Activated T-helper 2 cell treated with anti-CD3 and anti-CD28 coated beads, Interferon-gamma antibody, Interleukin-2, Interleukin-4, amounts not matched to agents 10 μg/mL and 5 μg/mL and 100 μg/mL, durations not matched to agents 14 hours and 24 hours and 36 hours (primary cell): ENCODE results near the gene DDX46. TPM values are rescaled to one million over a fixed set of nuclear protein-coding genes. Genes with fewer than 3 reads are reported as not detected.
"Not testable (repeated sequence)": the region's sequence is repeated elsewhere in the genome, so short reads cannot be mapped to it uniquely, and the experiment has no call there.

Experiments
- DNase-seq: peaks from one replicate; pipeline ENCODE4 v3.0.0; 2021; ENCODE audit warnings: low spot score
- H3K27ac Mint-ChIP-seq: one replicate; pipeline ENCODE4 v1.8.0; 2021; ENCODE audit warnings: mixed read lengths
- H3K27me3 Mint-ChIP-seq: one replicate; pipeline ENCODE4 v1.8.0; 2021; ENCODE audit warnings: low read depth, mixed read lengths
- H3K36me3 Mint-ChIP-seq: one replicate; pipeline ENCODE4 v1.8.0; 2021; ENCODE audit warnings: low read depth, mixed read lengths
- H3K4me1 Mint-ChIP-seq: one replicate; pipeline ENCODE4 v1.8.0; 2021; ENCODE audit warnings: low read depth, mixed read lengths
- H3K4me3 Mint-ChIP-seq: one replicate; pipeline ENCODE4 v1.8.0; 2021; ENCODE audit warnings: low read depth, mild to moderate bottlenecking, moderate library complexity, mixed read lengths
- H3K9me3 Mint-ChIP-seq: one replicate; pipeline ENCODE4 v1.8.0; 2021; ENCODE audit warnings: mixed read lengths
- intact Hi-C: fragments of 100-400 bp; cut with micrococcal nuclease; formaldehyde crosslinking; loops from one replicate; pipeline ENCODE4 v1.15.1; 2023
- total RNA-seq: library from RNA; stranded (reverse); gene quantifications from 2 replicates; pipeline ENCODE4 v1.2.3, GENCODE V29; 2022

Gene DDX46
- total RNA-seq, 1 donor from 2014 or later: 83.9 TPM

GRCh38 chr5:134749415-134749814 is 9.2 kb upstream of the DDX46 start:
- peaks cover 9% of the 10 kb centered on the region for H3K36me3 Mint-ChIP-seq

GRCh38 chr5:134758176-134758503 is 439 bp upstream of the DDX46 start:
- DNase-seq: no peak
- intact Hi-C loops: loop anchor here (1.0 to 5.0 kb wide), 5 partner anchors 20 to 581 kb away; partner anchors contain the start of genes CAMLG, CDKN2AIPNL, PCBD2 and SKP1
- no peaks in the 10 kb centered on the region for H3K27me3 Mint-ChIP-seq

More at GRCh38 chr5:134749415-134749814, 9.2 kb upstream of the DDX46 start:
- intact Hi-C loops: no loop called here
- H3K27me3 Mint-ChIP-seq: no peaks in the 10 kb centered on the region
- no peak overlapping the region for H3K4me3 Mint-ChIP-seq
- DNase-seq: no peak
- H3K27ac Mint-ChIP-seq: no peak overlapping the region
- no peaks in the 10 kb centered on the region for H3K4me1 Mint-ChIP-seq
- H3K9me3 Mint-ChIP-seq: no peaks in the 10 kb centered on the region

DNA sequence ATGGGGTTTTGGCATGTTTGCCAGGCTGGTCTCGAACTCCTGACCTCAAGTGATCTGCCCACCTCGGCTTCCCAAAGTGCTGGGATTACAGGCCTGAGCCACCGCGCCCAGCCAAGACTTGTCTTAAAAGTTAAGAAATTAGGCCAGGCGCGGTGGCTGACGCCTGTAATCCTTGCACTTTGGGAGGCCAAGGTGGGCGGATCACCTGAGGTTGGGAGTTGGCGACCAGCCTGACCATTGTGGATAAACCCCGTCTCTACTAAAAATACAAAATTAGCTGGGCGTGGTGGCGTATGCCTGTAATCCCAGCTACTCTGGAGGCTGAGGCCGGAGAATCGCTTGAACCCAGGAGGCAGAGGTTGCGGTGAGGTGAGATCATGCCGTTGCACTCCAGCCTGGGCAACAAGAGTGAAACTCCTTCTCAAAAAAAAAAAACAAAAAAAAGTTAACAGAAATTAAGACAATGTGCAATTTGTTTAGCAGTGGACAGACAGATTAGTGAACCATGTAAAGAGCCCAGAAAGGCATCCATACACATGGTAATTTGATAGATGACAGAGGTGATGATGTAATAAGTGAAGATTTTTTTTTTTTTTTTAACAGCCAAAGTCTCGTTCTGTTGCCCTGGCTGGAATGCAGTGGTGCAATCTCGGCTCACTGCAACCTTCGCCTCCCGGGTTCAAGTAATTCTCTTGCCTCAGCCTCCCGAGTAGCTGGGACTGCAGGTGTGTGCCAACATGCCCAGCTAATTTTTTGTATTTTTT is 9.1 kb downstream of the DDX46 start:
- H3K27ac Mint-ChIP-seq, H3K27me3 Mint-ChIP-seq, H3K9me3 Mint-ChIP-seq, H3K4me1 Mint-ChIP-seq, DNase-seq, intact Hi-C loops, H3K4me3 Mint-ChIP-seq: not testable (repeated sequence)
- H3K36me3 Mint-ChIP-seq: peaks cover 54% of the 10 kb centered on the region

More at GRCh38 chr5:134758176-134758503, 439 bp upstream of the DDX46 start:
- Mint-ChIP-seq H3K4me3 (peak overlapping the region; percentile 100), H3K36me3 (peaks cover 6% of the 10 kb centered on the region), H3K4me1 (peaks cover 24% of the 10 kb centered on the region), H3K27ac (peak overlapping the region; percentile 97), H3K9me3 (no peaks in the 10 kb centered on the region)

DNA sequence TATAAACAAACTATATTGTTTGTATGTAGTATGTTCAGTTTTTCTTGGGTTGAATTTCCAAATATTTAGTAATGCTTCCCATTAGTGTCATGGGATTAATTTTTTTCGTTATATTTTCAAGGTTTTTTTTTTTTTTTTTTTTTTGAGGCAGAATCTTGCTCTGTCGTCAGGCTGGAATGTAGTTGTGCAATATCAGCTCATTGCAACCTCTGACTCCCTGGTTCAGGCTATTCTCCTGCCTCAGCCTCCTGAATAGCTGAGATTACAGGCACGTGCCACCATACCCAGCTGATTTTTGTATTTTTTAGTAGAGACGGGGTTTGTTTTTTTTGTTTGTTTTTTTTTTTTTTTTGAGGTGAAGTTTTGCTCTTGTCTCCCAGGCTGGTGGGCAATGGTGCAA is 10.6 kb downstream of the DDX46 start:
- Mint-ChIP-seq H3K27me3 (no peaks in the 10 kb centered on the region), H3K9me3 (no peaks in the 10 kb centered on the region), H3K36me3 (peaks cover 62% of the 10 kb centered on the region), H3K4me1 (no peaks in the 10 kb centered on the region), H3K27ac (no peak overlapping the region), H3K4me3 (no peak overlapping the region)
- intact Hi-C loops: no loop called here
- no peak for DNase-seq

GRCh38 chr5:134772461-134773125 is 14.0 kb downstream of the DDX46 start:
- Mint-ChIP-seq H3K9me3 (no peaks in the 10 kb centered on the region), H3K4me3 (no peak overlapping the region), H3K4me1 (no peaks in the 10 kb centered on the region), H3K27ac (no peak overlapping the region), H3K27me3 (no peaks in the 10 kb centered on the region), H3K36me3 (peaks cover 70% of the 10 kb centered on the region)
- DNase-seq: no peak
- intact Hi-C loops: no loop called here

- DNase-seq: no peak
- peak overlapping the region; percentile 2 for H3K27ac Mint-ChIP-seq
- intact Hi-C loops: no loop called here
- H3K4me1 Mint-ChIP-seq: no peaks in the 10 kb centered on the region
- peaks cover 66% of the 10 kb centered on the region for H3K36me3 Mint-ChIP-seq
- H3K27me3 Mint-ChIP-seq: no peaks in the 10 kb centered on the region
- H3K9me3 Mint-ChIP-seq: no peaks in the 10 kb centered on the region
- no peak overlapping the region for H3K4me3 Mint-ChIP-seq
These were observed 18.8 kb downstream of the DDX46 start for GRCh38 chr5:134777366-134777765.

DNA sequence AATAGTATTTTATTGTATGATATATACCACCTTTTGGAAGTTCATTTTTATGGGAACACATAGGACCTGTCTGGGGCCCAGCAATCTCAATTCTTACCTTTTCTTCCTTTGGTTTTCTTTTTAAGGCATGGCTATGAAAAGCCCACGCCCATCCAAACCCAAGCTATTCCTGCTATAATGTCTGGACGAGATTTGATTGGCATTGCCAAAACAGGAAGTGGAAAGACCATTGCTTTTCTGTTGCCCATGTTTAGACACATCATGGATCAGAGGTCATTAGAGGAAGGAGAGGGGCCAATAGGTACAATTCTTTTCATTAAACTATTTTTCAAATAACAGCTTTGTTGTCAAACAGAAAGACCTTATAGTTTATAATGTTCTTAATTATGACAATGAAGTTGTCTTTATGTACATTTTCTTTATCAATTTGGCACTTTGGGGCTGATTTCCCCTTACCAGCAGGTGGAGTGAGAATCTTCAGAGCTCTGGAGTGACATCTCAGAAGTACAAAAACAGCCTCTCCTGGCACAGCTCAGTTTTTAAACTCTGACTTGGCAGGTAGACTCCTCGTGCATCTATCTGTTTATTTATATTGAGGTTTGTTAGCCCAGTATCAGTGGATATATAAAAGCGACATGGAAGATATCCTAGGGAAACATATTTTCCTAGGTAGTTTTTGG is 25.8 kb downstream of the DDX46 start:
- H3K36me3 Mint-ChIP-seq: peaks cover 73% of the 10 kb centered on the region
- no peak for DNase-seq

GRCh38 chr5:134784946-134785620 is 26.5 kb downstream of the DDX46 start:
- H3K9me3 Mint-ChIP-seq: no peaks in the 10 kb centered on the region
- no peak overlapping the region for H3K4me3 Mint-ChIP-seq
- H3K36me3 Mint-ChIP-seq: peaks cover 74% of the 10 kb centered on the region
- DNase-seq: no peak
- H3K27me3 Mint-ChIP-seq: no peaks in the 10 kb centered on the region
- intact Hi-C loops: no loop called here
- no peak overlapping the region for H3K27ac Mint-ChIP-seq
- no peaks in the 10 kb centered on the region for H3K4me1 Mint-ChIP-seq

More for the DNA sequence above, 25.8 kb downstream of the DDX46 start:
- Mint-ChIP-seq H3K4me1 (no peaks in the 10 kb centered on the region), H3K9me3 (no peaks in the 10 kb centered on the region), H3K27me3 (no peaks in the 10 kb centered on the region), H3K4me3 (no peak overlapping the region), H3K27ac (no peak overlapping the region)
- intact Hi-C loops: no loop called here

- Mint-ChIP-seq H3K27me3 (no peaks in the 10 kb centered on the region), H3K36me3 (peaks cover 83% of the 10 kb centered on the region), H3K27ac (no peak overlapping the region), H3K4me3 (no peak overlapping the region), H3K4me1 (no peaks in the 10 kb centered on the region), H3K9me3 (no peaks in the 10 kb centered on the region)
- no peak for DNase-seq
- intact Hi-C loops: no loop called here
These were observed 29.1 kb downstream of the DDX46 start for GRCh38 chr5:134787692-134788091.

- DNase-seq: no peak
- no peak overlapping the region for H3K4me3 Mint-ChIP-seq
- H3K4me1 Mint-ChIP-seq: no peaks in the 10 kb centered on the region
- intact Hi-C loops: no loop called here
- no peak overlapping the region for H3K27ac Mint-ChIP-seq
- H3K9me3 Mint-ChIP-seq: no peaks in the 10 kb centered on the region
- H3K36me3 Mint-ChIP-seq: peaks cover 81% of the 10 kb centered on the region
- H3K27me3 Mint-ChIP-seq: no peaks in the 10 kb centered on the region
These were observed 33.0 kb downstream of the DDX46 start for GRCh38 chr5:134791580-134791979.

DNA sequence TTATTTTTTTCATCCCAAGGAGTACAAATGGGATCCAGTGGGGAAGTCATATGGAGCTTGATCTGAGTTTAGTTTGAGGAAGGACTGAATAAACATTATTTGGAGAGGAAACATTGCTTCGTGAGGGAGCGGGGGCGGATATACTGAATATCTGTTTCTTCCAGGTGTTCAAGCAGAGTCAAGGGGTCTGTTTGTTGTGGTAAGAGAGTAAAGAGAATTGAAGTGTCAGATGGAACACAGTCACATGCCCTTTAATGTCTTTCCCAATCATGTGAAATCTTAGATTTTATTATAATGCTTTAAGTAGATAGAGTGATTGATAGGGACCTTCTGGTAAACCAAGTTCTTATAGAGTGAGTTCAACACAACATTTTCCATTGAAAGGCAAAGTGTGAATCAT is 33.7 kb downstream of the DDX46 start:
- Mint-ChIP-seq H3K4me1 (no peaks in the 10 kb centered on the region), H3K27me3 (no peaks in the 10 kb centered on the region), H3K4me3 (no peak overlapping the region), H3K36me3 (peaks cover 75% of the 10 kb centered on the region), H3K27ac (peak overlapping the region; percentile 47), H3K9me3 (no peaks in the 10 kb centered on the region)
- intact Hi-C loops: no loop called here
- no peak for DNase-seq

- no peak overlapping the region for H3K27ac Mint-ChIP-seq
- H3K4me1 Mint-ChIP-seq: no peaks in the 10 kb centered on the region
- no peak overlapping the region for H3K4me3 Mint-ChIP-seq
- peaks cover 79% of the 10 kb centered on the region for H3K36me3 Mint-ChIP-seq
- no peaks in the 10 kb centered on the region for H3K9me3 Mint-ChIP-seq
- intact Hi-C loops: no loop called here
- H3K27me3 Mint-ChIP-seq: no peaks in the 10 kb centered on the region
- DNase-seq: no peak
These were observed 34.5 kb downstream of the DDX46 start for GRCh38 chr5:134793111-134793510.
